NCI-H1092 treated with DMSO at 0.1 percent for 48 hours (cell line): ENCODE results near the gene SFSWAP.
"Not testable (repeated sequence)": the region's sequence is repeated elsewhere in the genome, so short reads cannot be mapped to it uniquely, and the experiment has no call there.

Experiments
- DNase-seq: peaks from one replicate; lab custom pipeline; 2025; lab: John Stamatoyannopoulos, UW

Gene SFSWAP

GRCh38 chr12:131736446-131737149, 25.7 kb downstream of the SFSWAP start:
- no peak for DNase-seq

GRCh38 chr12:131737150-131737827, 26.4 kb downstream of the SFSWAP start:
- DNase-seq: no peak

- no peak for DNase-seq
Measured at GRCh38 chr12:131738196-131738595, 27.3 kb downstream of the SFSWAP start.

GRCh38 chr12:131740626-131741025, 29.7 kb downstream of the SFSWAP start:
- no peak for DNase-seq

- not testable (repeated sequence) for DNase-seq
Measured at GRCh38 chr12:131742761-131743160, 31.9 kb downstream of the SFSWAP start.

GRCh38 chr12:131743410-131743809, 32.5 kb downstream of the SFSWAP start:
- not testable (repeated sequence) for DNase-seq

GRCh38 chr12:131743880-131744279, 33.0 kb downstream of the SFSWAP start:
- not testable (repeated sequence) for DNase-seq

GRCh38 chr12:131744675-131745074, 33.8 kb downstream of the SFSWAP start:
- not testable (repeated sequence) for DNase-seq

GRCh38 chr12:131745706-131746105, 34.8 kb downstream of the SFSWAP start:
- no peak for DNase-seq

GRCh38 chr12:131747276-131748177, 36.6 kb downstream of the SFSWAP start:
- no peak for DNase-seq

- no peak for DNase-seq
Measured at GRCh38 chr12:131749618-131750315, 38.9 kb downstream of the SFSWAP start.

GRCh38 chr12:131751335-131751734, 40.4 kb downstream of the SFSWAP start:
- no peak for DNase-seq

- no peak for DNase-seq
Measured at GRCh38 chr12:131752451-131752850, 41.6 kb downstream of the SFSWAP start.

- DNase-seq: no peak
Measured at GRCh38 chr12:131753005-131753404, 42.1 kb downstream of the SFSWAP start.

GRCh38 chr12:131753757-131754156, 42.9 kb downstream of the SFSWAP start:
- DNase-seq: no peak

- no peak for DNase-seq
Measured at GRCh38 chr12:131754184-131754583, 43.3 kb downstream of the SFSWAP start.

GRCh38 chr12:131755305-131756113, 44.6 kb downstream of the SFSWAP start:
- peak; percentile 54 for DNase-seq

GRCh38 chr12:131756441-131756840, 45.6 kb downstream of the SFSWAP start:
- no peak for DNase-seq

- no peak for DNase-seq
Measured at GRCh38 chr12:131757111-131757510, 46.2 kb downstream of the SFSWAP start.

GRCh38 chr12:131758016-131758739, 47.3 kb downstream of the SFSWAP start:
- no peak for DNase-seq
